RPMI7951 (cell line): ENCODE results near the gene NPR3. TPM values are rescaled to one million over a fixed set of nuclear protein-coding genes. Genes with fewer than 3 reads are reported as not detected.

Experiments used
- DNase-seq: peaks from one replicate; pipeline ENCODE4 v3.0.0-alpha.2; 2012; ENCODE audit warnings: low read depth
- total RNA-seq: library from RNA; depleted of rRNA; stranded (reverse); fragments of >200 nt; shearing (Covaris generic); gene quantifications from 2 replicates; pipeline ENCODE4 v1.2.3, GENCODE V29; 2014; rRNA removed

The NPR3 gene
- total RNA-seq = 0.60 TPM in 1 of 2 replicates, not detected in the other

GRCh38 chr5:32710550-32711361 lies at the start of gene NPR3:
Gene NPR3 (plus strand): TSS chr5:32711321. CDS start chr5:32711777, 456 bp downstream.
- no peak for DNase-seq

DNA sequence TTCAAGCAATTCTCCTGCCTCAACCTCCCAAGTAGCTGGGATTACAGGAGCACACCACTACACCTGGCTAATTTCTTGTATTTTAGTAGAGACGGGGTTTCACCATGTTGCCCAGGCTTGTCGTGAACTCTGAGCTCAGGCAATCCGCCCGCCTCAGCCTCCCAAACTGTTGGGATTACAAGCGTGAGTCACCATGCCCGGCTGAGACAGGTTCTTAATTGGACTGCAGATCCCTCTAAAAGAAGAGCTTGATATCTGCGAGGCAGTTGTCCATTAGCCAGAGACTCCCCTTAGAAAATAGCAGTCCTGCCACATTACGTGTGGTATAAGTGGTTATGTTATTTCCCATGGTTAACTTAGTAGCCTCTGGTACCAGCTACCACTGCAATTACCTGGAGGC lies 46.6 kb upstream of the NPR3 start:
- no peak for DNase-seq

- no peak for DNase-seq
These were observed 42.6 kb upstream of the NPR3 start for GRCh38 chr5:32668552-32668951.

GRCh38 chr5:32673272-32673671 lies 37.8 kb upstream of the NPR3 start:
- DNase-seq = no peak

DNA sequence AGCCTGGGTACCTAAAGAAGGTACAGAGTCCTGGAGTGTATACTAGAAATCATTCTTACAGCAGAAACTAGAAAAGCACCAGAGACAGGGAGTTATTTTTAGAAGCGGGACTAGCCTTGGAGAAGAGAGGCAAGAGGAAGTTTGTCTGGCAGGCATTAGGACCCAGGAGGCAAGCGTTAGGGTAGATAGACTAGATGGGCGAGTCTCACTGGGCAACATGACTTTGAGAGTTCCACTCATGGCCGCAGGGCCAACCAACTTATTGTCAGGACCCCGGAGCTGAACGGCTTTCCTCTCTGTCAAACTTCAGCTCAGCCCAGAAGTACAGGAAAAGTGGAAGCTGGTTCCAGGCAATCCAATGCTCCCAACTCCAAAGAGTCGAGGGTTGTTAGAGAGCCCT lies 34.1 kb upstream of the NPR3 start:
- no peak for DNase-seq

DNA sequence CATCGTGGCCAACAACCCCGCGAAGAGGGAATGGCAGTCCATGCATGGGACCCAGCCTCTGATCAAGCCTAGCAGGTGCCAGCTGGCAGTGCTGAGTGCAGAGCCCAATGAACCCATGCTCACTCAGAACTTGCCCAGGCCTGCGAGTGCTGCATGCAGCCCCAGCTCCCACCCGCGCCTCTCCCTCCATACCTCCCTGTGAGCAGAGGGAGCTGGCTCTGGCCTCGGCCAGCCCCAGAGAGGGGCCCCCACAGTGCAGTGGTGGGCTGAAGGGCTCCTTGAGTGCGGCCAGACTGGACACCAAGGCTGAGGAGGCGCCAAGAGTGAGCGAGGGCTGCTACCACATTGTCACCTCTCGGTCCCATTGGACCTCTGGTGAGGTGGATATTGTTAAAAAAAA lies 32.6 kb upstream of the NPR3 start:
- no peak for DNase-seq

DNA sequence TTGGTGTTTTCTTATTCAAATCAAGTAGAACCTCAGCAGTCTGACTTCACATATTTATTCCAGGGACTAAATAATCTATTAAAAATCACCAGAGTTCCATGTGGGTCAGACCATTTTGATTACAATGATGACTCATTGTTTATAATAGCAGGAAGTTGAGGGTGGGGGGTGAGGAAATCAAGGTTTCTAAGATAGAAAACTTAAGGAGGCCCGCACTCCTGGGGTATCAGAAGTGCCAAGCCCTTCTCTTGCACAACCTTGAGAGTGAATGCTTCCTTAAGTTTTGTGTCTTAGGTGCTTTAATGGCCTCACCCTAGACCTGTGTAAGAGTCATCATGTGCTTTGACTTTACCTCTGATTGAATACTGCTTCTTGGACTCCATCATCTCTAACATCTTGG lies 31.9 kb upstream of the NPR3 start:
- DNase-seq = peak; percentile 7

- no peak for DNase-seq
These were observed 30.9 kb upstream of the NPR3 start for GRCh38 chr5:32680183-32680582.

- no peak for DNase-seq
These were observed 28.0 kb upstream of the NPR3 start for GRCh38 chr5:32683125-32683524.

GRCh38 chr5:32684260-32684659 lies 26.9 kb upstream of the NPR3 start:
- no peak for DNase-seq

DNA sequence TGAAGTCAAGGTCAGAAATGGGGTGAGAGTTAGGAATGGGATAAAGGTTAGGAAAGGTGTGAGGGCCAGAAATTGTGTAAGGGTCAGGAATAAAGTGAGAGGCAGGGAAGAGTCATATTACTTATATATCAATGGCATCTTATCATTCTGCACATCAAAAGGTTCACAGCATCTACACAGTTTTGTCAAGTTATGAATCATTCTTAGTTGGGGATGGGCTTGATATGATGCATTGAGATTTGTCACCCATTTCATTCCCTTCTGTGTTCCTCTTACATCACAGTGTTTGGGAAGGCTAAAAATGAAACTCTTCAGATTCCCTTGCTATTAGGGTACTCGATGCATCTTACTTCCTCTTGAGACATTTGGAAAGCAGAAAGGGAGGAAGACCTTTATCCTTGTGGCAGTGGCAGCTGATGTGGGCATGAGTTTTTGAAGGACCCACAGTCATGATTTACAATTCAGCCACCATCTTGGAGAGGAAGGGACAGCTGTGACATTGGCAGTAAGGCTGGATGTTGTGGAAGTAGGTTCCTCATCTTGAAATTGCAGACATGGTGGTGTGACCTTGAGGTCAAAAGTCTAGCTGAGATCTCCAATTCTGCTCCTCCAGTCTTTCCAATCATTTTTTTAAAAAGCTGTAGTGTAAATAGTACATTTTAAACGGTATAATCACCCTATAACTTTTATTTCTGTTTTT lies 24.2 kb upstream of the NPR3 start:
- DNase-seq = no peak

DNA sequence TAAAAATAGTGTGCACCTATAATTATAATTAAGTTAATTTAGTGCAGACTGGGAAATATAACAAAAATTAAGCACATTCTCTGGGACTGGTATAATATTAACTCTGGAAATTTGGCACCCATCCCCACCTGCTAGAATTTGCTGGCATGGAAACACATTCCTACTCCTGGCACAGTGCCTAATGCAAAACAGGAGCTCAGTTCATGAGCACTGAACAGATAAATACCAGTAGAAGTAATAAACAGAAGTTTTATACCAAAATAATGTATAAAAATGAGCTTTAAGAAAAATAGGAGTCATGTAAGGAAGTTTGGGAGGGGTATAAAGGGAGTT lies 23.7 kb upstream of the NPR3 start:
- no peak for DNase-seq

- peak; percentile 29 for DNase-seq
These were observed 21.0 kb upstream of the NPR3 start for GRCh38 chr5:32690153-32690552.

GRCh38 chr5:32690666-32691065 lies 20.5 kb upstream of the NPR3 start:
- DNase-seq = no peak

DNA sequence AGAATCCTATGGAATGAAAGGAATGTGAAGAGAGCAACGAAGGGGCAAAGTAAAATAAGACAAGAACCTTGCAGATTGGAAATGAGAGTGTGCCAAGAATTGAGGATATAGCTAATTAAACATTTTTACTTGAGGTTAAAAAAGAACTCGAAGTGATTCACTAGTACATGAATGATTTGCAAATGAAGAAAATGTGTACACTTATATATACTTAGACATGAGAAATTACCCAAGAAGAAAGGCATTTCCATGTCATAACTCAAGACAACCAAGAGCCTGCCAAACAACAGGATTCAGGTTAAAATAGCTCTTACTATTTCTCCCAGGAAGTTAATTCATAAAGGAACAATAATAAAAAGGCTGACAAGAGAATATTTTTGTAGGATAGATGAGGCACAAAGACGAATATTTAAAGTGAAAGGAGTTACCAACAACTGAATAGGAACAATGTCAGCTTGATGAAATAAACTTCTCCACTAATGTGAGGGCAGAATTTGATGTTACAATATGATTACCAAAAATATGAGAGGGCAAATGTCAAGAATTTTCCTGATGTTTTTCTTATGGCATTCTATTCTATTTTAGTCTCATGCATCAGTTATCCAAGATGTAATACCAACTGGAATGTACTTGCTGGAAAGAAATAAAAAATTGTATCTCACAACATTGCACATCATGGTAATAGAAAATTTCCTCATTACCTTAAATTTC lies 18.9 kb upstream of the NPR3 start:
- DNase-seq = no peak

GRCh38 chr5:32703957-32704356 lies 7.2 kb upstream of the NPR3 start:
- DNase-seq = no peak

DNA sequence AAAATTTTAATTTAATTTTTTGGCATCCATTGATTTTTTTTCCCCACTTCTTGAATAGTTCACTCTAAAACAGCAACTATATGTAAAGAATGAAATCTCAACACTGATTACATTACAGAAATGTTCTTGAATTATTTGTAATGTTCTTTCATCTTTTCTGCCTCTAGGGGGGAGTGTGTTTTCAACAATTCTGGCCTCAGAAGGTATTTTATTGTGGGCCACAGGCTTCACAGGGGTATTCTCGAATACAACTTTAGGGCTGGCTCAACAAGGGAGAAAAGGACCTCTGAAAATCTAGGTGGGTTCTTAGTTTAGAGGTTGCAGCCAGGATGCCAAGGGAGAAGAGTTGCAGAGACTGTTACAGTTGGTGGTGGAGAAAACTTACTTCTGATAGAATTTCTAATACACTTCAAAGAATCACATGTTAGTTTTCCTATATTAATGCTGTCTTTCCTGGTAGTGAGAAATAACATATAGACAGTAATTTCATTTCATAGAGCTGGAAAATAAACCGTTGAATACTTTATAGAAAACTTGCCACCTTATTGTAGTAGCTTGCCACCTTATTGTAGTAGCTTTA lies 3.6 kb upstream of the NPR3 start:
- peak; percentile 20 for DNase-seq

DNA sequence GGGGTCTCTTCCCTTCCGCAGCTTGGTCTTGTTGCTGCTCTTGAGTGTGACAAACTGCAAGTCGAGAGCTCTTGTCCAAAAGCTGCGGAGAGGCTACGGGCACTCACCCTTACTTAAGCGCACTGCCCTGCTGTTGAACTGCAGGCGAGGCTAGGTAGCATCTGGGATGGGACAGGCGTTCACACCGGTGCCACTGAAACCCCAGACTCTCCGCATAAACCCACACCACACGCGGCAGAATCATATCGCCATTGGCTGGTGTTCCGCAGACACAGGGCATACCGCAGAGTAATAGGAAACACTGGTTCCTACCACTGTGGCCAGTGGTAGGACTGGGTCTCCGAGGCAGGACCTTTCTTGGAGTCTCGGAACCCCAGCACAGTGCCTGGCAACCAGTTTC lies 2.2 kb upstream of the NPR3 start:
- DNase-seq = no peak

DNA sequence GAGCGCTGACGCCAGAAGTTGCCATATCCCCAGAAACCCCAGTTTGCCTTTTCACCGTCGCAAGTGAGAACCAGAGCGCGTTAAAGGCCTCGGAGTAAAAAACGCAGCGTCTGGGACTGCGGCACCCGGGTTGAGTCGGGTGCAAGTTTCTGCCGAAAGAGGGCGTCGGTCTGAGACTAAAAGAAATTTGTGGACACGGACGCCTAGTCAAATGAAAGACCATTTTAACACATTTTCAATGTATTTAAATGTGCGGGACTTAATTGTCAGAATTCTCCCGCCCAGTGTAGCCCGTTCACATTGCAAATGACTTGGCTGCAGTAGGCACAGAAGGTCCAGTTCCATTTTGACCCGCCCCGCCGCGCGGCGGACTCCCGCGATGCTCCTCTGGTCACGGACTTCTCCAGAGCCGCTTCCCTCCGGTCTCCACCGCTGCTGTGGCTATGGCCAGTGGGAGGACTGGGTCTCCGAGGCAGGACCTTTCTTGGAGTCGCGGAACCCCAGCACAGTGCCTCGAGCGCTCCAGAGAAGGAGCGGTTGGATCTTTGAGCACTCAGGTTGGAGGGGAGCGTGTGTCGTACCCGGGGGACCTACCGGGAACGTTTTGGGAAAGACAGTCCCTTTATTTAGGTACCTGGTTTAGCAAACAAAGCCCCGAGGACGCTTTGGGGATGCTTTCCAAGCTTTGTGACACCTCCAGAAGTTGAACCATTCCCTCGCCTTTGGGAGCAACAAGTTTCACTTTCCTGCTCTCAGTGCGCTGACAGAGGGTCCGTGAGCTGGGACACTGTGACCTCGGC lies 1.2 kb upstream of the NPR3 start:
- peak; percentile 60 for DNase-seq

GRCh38 chr5:32711362-32711680 lies 200 bp downstream of the NPR3 start:
- no peak for DNase-seq

DNA sequence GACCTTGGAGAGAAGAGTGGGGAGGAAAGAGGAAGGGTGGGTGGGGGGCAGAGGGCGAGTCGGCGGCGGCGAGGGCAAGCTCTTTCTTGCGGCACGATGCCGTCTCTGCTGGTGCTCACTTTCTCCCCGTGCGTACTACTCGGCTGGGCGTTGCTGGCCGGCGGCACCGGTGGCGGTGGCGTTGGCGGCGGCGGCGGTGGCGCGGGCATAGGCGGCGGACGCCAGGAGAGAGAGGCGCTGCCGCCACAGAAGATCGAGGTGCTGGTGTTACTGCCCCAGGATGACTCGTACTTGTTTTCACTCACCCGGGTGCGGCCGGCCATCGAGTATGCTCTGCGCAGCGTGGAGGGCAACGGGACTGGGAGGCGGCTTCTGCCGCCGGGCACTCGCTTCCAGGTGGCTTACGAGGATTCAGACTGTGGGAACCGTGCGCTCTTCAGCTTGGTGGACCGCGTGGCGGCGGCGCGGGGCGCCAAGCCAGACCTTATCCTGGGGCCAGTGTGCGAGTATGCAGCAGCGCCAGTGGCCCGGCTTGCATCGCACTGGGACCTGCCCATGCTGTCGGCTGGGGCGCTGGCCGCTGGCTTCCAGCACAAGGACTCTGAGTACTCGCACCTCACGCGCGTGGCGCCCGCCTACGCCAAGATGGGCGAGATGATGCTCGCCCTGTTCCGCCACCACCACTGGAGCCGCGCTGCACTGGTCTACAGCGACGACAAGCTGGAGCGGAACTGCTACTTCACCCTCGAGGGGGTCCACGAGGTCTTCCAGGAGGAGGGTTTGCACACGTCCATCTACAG lies 760 bp downstream of the NPR3 start:
- peak; percentile 11 for DNase-seq
